DMS79 treated with DMSO at 0.1 percent for 48 hours (cell line): ENCODE measurements around the gene VPS41.
A peak's percentile ranks its signal among the peaks of the same experiment; 100 is the strongest.

ENCODE experiments used
- DNase-seq: peaks from one replicate; lab custom pipeline; 2025; lab: John Stamatoyannopoulos, UW

VPS41 gene

DNA sequence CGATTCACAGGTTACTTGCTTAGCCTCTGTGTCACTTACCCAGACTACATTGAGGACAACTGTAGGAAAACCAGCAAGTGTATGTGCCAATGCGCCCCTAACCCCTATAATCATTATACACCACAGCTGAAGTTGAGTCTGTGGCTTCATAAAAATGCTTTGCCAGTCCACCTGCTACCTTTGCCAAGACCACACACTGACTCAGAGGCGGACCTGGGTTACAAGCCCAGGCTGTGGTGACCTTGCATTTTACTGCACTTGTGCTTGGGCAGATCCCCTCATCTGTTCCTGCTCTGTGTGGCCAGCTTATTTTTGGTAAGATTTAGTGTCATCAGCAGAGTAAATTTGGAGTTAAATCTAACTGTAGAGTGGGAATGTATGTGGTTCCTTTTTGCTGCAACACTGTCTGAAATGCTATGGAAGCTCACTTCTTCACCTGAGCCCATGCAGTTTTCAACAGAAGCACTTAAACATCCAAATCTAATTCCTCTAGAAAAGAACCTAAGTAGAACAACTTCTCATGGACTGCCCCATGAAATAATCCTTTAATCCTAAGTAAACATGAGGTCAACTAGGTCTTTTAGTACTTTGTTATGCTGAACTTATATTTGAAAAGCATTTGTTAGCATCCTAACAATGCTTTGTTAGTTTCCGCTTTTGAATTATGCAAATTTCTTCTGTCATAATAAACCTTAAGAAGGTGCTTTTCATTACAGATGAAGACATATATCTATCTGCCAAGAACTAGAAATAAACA, 181.6 kb downstream of the VPS41 start:
- DNase-seq = no peak

DNA sequence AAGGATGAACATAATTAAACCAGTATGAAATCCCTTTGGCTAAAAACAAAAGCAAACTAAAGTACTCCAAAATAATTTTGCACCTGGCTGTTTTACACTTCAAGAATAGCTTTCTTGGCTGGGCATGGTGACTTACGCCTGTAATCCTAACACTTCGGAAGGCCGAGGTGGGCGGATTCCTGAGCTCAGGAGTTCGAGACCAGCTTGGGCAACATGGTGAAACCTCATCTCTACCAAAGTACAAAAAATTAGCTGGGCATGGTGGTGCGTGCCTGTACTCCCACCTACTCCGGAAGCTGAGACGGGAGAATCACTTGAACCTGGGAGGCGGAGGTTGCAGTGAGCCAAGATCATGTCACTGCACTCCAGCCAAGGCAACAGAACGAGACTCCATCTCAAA, 185.7 kb downstream of the VPS41 start:
- no peak for DNase-seq

DNA sequence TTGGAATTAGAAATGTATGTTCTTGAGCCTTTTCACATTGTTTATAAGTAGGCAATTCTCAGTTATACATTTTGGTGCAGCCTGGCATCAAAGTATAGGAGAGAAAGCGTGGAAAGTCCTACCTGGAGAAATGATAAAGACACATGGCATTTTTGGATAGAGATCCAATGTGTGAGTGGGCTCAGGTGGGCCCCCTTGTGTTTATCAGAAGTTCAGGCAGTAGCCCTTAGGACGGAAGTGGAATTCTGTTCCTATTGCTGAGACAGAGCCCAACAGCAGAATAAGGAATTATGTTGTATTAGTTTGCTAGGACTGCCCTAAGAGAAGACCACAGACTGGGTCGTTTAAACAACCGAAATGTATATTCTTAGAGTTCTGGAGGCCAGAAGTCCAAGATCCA, 192.6 kb downstream of the VPS41 start:
- DNase-seq = no peak

DNA sequence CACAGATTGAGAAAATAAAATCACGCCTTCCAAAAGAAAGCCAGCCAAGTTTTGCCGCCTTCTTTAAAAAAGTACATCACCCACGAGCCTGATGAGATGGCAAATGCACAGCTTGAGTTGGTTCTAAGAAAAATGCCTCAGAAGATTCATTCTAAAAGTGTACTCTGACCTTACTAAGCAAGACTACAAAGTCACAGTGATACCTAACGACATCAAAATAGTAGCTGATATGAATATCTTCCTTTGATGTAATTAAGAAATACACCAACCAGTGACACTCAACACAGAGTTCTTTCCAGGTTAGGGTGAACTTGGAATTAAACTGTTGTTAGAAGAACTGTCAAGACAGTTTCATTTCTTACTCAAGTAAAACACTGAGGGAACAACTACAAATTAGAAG, 199.9 kb downstream of the VPS41 start:
- DNase-seq = no peak

DNA sequence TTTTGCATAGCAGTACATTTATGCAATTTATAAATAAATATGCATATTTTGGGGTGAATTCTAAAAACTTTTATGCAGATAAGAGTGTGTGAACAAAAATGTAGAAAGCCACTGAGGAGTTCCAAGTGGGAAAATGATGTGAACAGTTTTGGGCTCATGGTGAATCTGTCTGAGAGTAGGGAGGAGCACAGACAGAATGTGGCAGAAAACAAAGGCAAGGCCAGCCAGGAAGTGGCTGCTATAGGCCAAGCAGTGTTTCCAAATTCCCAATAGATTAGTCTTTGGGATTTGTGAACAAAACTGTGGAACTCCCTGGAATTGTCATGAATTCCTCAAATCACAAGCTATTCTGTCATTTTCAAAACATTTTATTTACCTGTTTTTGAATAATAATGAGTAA, 204.2 kb downstream of the VPS41 start:
- no peak for DNase-seq

DNA sequence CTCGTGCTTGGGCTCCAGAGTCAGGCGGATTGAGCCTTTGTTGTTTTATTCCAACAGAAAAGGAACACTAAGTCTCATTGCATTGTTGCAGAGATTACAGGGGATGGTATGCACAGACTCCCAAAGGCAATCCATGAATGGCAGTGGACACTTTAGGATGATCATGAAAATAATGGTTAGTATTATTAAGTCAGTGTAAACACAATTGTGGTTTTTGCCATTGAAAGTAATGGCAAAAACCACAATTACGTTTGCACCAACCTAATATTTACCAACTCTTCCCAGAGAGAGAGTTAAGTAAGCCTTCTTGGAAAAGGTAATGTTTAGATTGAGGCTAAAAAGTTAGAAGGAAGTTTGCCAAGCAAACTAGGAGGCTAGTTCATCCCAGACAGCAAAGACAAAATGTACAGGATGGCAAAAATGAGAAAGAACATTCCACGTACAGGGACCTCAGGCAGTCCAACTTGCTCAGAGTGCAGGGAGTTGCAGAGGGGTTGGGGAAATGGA, 204.9 kb downstream of the VPS41 start:
- DNase-seq = no peak

DNA sequence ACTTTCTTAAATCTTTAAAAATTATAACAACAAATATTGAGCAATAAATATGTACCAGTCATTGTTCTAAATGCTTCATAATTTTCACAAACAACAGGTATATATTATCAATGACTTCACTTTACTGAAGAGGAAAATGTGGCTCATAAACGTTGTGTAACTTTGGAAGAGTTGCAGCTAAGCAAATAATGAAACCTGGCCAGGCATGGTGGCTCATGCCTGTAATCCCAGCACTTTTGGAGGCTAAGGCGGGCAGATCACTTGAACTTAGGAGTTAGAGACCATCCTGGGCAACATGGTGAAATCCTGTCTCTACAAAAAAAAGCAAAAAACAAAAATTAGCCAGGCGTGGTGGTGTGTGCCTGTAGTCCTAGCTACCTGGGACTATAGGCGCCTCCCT, 205.9 kb downstream of the VPS41 start:
- no peak for DNase-seq

DNA sequence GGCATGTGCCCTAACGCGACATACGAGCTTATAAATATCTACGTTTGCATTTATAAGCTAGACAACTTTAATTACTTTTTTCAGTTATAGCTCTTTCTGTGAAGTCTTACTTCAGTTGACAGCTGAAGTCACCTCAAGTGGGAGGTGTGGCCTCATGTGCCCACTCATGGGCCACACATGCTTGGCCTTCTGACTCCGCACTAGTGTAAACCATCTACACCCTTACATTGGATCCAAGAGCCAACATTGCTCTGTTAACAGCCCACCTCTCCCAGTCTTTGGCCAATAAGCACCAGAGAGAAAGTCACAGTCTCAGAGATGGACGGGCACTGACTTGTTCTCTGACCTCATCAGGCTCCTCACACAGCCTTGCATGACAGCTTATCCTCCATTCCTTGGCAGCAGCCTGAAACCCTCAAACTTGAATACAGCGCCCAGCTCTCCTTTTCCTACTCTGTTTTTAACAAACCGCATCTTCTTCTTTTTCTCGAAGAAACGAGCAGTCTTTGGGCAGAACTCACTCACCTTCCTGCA, 206.9 kb downstream of the VPS41 start:
- no peak for DNase-seq

DNA sequence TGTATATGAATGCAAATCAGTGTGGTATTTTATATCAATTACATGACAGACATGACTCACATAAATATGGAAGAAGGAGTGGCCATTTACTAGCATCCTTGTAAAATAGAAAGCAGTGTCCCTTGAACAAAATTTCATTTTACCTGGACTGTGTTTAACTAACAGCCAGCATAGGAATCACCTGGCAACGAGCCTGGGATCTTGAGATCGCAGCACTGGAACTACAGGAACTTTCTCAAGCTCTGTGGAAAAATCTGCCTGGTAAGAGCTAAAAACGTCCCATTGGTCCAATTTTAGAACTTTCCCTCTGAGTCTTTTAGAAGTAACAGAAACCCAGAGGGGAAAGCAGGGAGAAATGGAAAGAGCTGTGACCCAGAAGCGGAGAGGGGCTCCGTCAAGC, 208.9 kb downstream of the VPS41 start:
- DNase-seq = no peak

DNA sequence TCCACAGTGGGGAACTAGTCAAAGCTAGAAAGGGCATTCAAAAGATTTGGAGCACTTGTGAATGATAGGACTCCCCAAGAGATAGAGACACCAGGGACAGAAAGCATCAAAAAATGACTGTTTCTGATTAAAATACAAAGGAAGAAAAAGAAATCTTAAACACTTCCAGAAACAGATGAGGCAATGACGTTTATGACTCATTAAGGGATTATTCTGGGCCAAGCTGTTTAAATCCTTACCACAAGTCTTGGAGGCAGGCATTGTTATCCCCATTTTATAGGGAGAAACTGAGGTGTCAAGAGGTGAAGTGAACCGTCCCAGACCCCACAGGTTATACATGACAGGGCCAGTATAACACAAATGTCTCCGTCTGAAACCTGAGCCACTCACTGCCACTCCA, 209.5 kb downstream of the VPS41 start:
- DNase-seq = no peak

DNA sequence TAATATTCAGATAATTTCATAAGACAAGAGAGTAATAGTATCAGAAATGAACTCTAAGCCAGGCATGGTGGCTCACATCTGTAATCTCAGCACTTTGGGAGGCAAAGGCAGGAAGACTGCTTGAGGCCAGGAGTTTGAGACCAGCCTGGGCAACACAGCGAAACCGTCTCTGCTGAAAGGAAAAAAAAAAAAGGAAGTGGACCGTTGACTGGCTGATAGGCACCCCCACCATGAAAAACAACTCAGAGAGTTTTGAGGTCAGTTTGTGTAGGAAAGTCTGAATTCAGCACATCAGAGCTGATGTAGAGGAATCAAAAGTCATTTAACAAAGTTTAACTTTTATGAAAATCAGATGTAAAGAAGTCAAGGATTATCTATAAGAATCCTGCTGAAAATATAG, 214.7 kb downstream of the VPS41 start:
- DNase-seq = no peak

DNA sequence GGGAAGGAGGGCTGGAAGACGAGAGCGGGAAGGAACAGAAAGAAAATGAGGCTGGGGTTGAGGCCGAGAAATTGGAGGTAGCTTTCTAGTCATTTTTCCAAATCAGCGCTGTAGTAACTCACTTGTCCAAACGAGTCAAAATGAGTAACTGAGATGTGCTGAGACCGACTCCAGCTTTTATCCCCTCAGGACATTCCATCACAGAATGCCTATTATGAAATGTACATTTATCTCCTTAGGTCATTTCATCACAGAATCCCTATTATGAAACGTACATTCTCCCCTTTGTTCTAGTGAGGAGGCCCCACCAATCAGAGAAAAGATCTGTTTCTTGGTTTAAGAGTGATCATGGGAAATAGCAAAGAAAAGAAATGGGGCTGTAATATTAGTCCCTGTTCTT, 222.1 kb downstream of the VPS41 start:
- no peak for DNase-seq

DNA sequence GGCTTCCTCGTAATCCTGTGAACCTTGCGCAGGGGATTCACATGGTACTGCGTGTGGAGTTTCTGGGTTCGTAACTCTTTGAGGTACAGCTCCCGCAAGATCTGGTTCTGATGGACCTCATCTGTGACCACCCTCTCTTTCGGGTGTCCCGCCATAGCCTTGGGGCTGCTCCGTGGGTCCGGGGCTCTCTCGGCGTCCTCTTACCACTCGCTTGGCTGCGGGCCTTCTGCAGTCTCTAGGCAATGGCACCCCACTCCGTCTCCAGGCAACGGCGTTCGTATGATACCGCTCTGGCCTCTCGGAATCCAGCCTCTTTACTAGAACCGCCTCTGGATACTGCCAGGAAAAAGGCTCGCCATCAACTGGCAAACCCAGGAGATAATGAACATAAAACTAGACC, 223.1 kb downstream of the VPS41 start:
- DNase-seq = no peak

DNA sequence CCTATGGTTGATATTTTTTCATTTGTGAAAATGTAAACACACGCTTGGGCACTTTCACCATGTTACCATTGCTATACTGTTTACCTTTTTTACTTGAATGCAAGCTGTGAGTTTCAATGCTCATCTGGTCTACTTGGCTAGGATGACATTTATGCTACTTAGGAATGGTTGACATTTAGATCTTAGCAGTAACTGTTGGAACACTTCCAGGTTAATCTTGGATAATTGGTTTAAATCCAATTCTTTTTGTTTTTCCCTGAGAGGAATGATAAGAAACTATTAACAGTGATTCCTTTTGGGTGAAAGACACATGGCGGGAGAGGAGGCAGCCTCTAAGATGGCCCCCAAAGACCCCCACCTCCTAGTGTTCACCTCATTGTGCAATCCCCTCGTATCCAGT, 226.4 kb downstream of the VPS41 start:
- no peak for DNase-seq

DNA sequence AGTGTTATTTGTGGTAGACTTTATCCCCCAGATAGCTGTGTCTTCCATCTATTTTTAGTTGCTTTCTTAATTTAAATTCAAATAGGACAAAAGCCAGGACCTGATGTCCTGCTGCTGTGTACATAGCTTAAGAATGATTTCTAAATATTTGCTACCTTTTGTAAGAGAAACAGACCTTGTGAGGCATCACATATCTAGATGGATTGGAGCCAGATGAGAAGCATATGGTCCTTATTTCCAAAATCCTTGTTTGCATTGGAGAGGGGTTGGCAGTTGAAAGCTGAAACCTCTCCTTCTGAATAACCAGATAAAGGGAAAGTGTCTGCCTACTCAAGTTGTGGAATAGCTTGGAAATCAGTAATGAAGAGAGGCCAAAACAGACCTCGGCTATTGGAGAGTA, 227.1 kb downstream of the VPS41 start:
- peak; percentile 58 for DNase-seq

DNA sequence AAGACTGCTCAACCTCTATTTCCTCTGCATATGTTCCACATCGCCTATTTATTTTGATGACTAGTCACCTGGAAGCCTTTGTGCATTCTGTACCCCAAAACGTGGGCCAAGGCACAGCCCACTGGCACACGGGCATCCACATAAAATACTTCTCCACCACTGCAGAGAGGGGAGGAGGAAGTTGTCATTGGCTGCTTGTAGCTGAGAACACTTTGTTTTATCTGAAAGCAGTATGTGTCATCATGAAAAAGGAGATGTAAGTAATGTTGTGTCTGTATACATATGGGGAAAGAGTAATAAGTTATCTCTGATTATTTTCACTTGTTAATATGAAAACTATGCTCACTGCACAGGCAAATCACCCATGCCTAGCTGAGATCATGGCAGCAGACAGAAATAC, 229.6 kb downstream of the VPS41 start:
- DNase-seq = no peak

DNA sequence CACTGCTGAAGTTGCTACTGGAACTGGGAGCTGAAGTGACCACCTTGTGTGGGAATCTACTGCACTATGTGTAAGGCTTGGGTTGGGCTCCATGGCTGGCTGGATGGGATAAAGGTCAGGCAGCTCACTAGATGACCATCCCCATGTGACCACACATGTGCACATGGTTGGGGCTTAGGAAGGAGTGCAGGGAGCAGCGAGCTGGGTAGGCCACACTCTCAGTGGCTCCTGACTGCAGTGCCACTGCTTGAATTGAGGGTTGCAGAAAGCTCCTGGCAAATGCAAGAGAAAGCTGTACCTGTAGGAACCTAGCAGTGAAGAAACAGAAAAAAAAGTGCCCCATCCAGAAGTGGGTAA, 230.3 kb downstream of the VPS41 start:
- DNase-seq = no peak

DNA sequence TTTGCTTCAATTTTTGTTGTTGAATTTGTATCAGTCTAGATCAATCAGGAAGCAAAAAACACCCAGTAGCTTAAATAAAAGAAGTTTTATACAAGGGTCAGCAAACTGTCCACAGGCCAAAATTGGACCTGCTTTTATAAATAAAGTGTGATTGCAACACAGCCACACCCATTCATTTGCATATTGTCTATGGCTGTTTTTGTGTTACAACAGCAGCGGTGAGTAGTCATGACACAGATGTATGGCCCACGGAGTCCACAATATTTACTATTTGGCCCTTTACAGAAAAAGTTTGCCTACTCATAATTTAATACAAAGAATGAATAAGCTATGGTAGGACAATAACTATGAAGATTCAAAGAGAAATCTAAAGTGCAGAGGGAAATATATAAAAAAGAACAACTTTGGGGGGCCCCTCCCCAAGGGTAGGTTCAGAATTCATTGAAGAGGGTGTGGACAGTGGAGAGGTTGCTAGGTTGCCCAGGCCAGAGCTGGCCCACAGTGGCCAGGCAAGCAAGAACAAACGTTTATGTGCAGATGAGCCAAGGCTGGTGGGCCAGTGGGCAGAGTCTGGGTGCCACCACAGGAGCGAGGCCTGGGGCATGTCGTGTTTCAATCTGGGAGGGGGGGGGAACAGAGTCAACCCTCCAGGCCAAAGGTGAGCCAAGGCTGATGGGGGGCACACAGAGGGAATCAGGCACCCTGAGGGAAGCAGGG, 230.9 kb downstream of the VPS41 start:
- DNase-seq = no peak

DNA sequence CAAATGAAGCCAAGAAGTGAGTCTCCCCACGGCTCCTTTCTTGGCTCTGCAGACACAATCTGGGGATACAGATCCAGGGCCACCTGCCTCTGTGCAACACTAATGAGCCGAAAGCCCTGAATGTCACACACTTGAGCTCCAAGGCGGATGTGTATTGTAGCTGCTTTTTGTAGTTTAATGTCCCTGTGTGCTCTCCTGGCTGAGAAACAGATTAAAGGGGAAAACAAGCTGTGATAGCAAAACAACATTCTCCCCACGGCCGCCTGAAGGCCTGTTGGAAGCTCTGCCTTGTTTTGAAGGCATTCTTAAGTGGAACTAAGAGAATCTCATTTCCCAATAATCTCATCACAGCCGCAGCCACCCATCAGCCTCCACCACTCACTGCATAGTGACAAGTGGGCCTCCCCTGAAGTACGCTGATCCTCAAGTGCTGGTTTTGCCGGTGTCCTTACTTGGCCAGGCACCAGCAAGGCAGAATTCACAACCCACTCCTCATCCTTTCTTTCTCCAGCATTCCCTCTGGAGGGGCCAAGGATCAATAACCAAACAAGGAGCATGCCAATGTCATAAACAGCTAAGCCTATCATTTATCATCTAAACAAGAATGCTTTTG, 233.4 kb downstream of the VPS41 start:
- DNase-seq = peak; percentile 54

DNA sequence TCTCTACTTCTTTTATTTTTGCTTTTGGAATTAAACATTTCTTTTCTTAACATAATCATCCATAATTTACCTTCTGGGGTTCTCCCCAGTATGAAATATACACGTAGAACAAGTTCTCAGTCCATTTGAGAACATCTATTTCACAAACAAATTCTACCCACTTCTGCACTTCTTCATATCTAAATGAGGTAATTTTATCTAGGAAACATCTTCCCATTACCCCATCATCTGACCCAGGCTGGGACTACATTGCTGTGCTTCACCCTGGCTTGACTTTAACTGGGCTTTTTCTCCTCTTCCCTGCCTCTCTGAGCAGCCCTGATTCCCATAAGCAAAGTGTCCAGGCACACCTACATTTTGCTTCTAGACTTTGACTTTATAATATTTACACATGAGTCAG, 234.5 kb downstream of the VPS41 start:
- no peak for DNase-seq

DNA sequence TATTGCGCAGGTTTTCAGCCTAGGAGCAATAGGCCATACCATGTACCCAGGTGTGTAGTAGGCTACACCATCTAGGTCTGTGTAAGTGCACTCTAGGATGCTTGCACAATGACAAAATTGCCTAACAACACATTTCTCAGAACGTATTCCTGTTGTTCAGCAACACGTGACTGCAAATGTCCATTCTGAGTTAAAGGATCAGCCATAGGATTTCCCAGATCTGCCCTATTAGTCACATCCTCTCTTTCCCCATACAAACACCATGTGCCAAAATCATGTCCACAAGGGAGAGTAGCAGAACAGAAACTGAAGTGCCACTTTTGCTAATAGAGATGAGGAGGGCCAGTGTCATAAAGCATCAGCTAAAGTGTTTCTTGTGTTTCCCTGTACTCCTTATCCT, 235.2 kb downstream of the VPS41 start:
- DNase-seq = no peak
